ENCODE measurements around the gene CDKN2B-AS1.

The CDKN2B-AS1 gene

DNA sequence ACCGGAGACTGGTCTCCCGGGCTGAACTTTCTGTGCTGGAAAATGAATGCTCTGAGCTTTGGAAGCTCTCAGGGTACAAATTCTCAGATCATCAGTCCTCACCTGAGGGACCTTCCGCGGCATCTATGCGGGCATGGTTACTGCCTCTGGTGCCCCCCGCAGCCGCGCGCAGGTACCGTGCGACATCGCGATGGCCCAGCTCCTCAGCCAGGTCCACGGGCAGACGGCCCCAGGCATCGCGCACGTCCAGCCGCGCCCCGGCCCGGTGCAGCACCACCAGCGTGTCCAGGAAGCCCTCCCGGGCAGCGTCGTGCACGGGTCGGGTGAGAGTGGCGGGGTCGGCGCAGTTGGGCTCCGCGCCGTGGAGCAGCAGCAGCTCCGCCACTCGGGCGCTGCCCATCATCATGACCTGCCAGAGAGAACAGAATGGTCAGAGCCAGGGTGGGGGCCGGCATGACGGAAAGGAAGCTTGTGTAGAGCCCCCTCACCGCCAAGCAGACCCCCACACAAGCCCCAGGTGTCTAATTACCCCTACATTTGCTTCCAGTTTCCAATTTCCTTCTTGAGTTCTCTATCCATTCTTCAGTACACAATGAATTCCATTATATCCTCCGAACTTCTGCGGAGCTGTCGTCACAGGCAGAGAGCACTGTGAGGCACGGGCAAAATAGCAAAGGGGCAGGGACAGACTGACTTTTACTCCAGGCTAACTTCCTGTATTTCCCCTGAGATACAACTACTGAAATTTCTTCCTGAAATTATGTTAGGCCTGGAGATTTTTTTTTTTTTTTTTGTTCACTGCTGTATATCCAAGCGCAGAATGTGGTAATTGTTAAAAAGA lies 23.6 kb upstream of the CDKN2B-AS1 start:
- Mint-ChIP-seq H3K4me3 (no peak overlapping the region), H3K27ac (no peak overlapping the region)

DNA sequence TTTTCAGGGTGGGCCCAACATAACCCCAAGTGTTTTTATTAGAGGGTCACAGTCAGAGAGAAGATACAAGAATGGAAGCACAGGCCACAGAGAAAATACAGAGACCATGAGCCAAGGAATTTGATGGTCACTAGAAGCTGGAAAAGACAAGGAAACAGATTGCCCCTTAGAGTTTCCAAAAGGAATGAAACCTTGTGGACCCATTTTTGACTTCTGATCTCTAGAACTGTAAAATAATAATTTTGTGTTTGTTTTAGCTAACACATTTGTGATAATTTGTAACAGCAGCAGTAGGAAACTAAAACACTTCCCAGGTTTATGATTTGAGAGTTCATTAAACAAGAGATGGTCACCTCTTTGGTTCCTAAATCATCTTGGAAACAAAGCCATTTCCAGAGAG lies 22.2 kb upstream of the CDKN2B-AS1 start:
- Mint-ChIP-seq H3K27ac (no peak overlapping the region), H3K4me3 (no peak overlapping the region), H3K36me3 (peaks cover 7% of the 10 kb centered on the region)

More for the DNA sequence above, 23.6 kb upstream of the CDKN2B-AS1 start:
- Mint-ChIP-seq H3K27me3 (peaks cover 70% of the 10 kb centered on the region), H3K9me3 (peaks cover 23% of the 10 kb centered on the region), H3K4me1 (peaks cover 23% of the 10 kb centered on the region), H3K36me3 (peaks cover 10% of the 10 kb centered on the region)

GRCh38 chr9:21974343-21974721 lies 20.3 kb upstream of the CDKN2B-AS1 start:
- H3K4me3 Mint-ChIP-seq: peak overlapping the region; percentile 89
- H3K9me3 Mint-ChIP-seq: peaks cover 25% of the 10 kb centered on the region
- H3K27me3 Mint-ChIP-seq: peaks cover 71% of the 10 kb centered on the region
- peaks cover 16% of the 10 kb centered on the region for H3K4me1 Mint-ChIP-seq
- H3K36me3 Mint-ChIP-seq: peaks cover 2% of the 10 kb centered on the region
- peak overlapping the region; percentile 24 for H3K27ac Mint-ChIP-seq

More for the DNA sequence above, 22.2 kb upstream of the CDKN2B-AS1 start:
- Mint-ChIP-seq H3K27me3 (peaks cover 70% of the 10 kb centered on the region), H3K9me3 (peaks cover 17% of the 10 kb centered on the region), H3K4me1 (peaks cover 22% of the 10 kb centered on the region)

DNA sequence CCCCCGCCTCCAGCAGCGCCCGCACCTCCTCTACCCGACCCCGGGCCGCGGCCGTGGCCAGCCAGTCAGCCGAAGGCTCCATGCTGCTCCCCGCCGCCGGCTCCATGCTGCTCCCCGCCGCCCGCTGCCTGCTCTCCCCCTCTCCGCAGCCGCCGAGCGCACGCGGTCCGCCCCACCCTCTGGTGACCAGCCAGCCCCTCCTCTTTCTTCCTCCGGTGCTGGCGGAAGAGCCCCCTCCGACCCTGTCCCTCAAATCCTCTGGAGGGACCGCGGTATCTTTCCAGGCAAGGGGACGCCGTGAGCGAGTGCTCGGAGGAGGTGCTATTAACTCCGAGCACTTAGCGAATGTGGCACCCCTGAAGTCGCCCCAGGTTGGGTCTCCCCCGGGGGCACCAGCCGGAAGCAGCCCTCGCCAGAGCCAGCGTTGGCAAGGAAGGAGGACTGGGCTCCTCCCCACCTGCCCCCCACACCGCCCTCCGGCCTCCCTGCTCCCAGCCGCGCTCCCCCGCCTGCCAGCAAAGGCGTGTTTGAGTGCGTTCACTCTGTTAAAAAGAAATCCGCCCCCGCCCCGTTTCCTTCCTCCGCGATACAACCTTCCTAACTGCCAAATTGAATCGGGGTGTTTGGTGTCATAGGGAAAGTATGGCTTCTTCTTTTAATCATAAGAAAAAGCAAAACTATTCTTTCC lies 19.7 kb upstream of the CDKN2B-AS1 start:
- Mint-ChIP-seq H3K27me3 (peaks cover 72% of the 10 kb centered on the region), H3K36me3 (peaks cover 2% of the 10 kb centered on the region), H3K27ac (no peak overlapping the region), H3K4me1 (peaks cover 16% of the 10 kb centered on the region), H3K4me3 (peak overlapping the region; percentile 89), H3K9me3 (peaks cover 23% of the 10 kb centered on the region)

DNA sequence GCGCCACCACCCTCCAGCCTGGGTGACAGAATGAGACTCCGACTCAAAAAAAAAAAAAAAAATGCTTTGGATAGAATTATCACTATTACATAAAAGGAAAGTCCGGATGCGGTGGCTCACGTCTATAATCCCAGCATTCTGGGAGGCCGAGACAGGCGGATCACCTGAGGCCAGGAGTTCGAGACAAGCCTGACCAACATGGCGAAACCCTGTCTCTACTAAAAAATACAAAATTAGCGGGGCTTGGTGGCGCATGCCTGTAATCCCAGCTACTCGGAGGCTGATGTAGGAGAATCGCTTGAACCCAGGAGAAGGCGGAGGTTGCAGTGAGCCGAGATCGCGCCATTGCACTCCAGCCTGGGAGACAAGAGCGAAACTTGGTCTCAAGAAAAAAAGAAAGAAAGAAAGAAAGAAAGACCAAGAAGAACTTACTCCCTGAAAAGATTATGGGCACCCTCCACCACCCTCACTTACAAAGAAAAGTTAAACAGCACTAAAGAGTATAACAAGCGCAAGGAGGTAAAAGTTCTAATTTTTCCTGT lies 18.2 kb upstream of the CDKN2B-AS1 start:
- Mint-ChIP-seq H3K27me3 (peaks cover 64% of the 10 kb centered on the region), H3K27ac (no peak overlapping the region), H3K4me1 (peaks cover 16% of the 10 kb centered on the region), H3K9me3 (peaks cover 19% of the 10 kb centered on the region), H3K36me3 (no peaks in the 10 kb centered on the region), H3K4me3 (no peak overlapping the region)

- Mint-ChIP-seq H3K4me1 (no peaks in the 10 kb centered on the region), H3K4me3 (no peak overlapping the region), H3K27ac (no peak overlapping the region)
Measured at GRCh38 chr9:21982391-21982790, 12.2 kb upstream of the CDKN2B-AS1 start.

DNA sequence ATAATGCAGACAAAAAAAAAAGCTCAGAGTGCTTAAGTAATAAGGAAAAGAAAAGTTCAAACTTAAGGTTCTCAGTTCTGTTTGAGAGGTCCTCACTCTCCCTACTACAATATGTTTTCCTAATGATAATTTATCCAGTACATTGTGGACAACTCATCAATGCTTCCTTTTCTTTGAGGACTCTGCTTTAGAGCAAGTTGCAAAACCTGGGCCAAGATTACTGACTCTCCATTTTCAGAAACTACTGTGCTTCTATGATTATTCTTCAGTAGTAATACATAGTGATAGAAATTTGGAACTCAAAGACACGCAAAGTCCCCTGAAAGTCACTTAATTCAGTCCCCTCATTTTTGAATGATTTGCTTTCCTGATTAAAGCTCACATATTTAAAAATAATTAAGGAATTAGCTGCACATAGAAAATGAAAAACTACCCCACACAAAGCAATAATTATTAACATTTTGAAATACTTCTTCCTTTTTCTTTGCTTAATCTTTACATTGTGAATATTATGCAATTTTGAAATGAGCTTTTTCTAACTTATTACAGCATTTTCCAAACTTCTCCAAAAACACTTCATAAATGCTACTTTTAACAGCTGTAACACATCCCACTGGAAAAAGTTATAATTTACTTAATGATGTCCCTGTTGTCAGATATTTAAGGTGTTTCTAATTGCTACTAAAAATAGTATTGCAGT lies 11.6 kb upstream of the CDKN2B-AS1 start:
- Mint-ChIP-seq H3K4me1 (no peaks in the 10 kb centered on the region), H3K27ac (no peak overlapping the region), H3K27me3 (peaks cover 59% of the 10 kb centered on the region), H3K4me3 (no peak overlapping the region), H3K9me3 (peaks cover 9% of the 10 kb centered on the region), H3K36me3 (no peaks in the 10 kb centered on the region)

More at GRCh38 chr9:21982391-21982790, 12.2 kb upstream of the CDKN2B-AS1 start:
- no peaks in the 10 kb centered on the region for H3K36me3 Mint-ChIP-seq
- H3K27me3 Mint-ChIP-seq: peaks cover 59% of the 10 kb centered on the region
- peaks cover 14% of the 10 kb centered on the region for H3K9me3 Mint-ChIP-seq

DNA sequence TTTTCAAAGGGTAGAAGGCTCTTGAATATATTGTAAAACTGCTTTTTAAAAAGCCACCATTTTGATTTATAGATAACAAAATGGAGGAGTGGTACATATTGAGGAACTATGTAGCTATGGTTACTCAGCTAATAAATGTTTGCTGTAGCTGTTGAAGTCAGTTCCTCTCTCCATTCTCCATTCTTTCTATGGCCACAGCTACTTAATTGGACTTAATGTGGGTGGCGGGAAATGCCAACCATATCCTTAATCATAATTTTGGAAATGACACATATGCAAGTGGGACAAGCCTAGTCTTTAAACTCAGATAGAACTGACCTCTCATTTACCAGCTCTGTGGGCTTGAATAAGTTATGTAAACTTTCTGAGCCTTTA lies 11.0 kb upstream of the CDKN2B-AS1 start:
- H3K27ac Mint-ChIP-seq: no peak overlapping the region
- no peak overlapping the region for H3K4me3 Mint-ChIP-seq
- H3K4me1 Mint-ChIP-seq: no peaks in the 10 kb centered on the region
- no peaks in the 10 kb centered on the region for H3K36me3 Mint-ChIP-seq
- H3K27me3 Mint-ChIP-seq: peaks cover 60% of the 10 kb centered on the region
- H3K9me3 Mint-ChIP-seq: peaks cover 7% of the 10 kb centered on the region

- no peak overlapping the region for H3K4me3 Mint-ChIP-seq
- no peaks in the 10 kb centered on the region for H3K36me3 Mint-ChIP-seq
- peaks cover 58% of the 10 kb centered on the region for H3K27me3 Mint-ChIP-seq
- H3K4me1 Mint-ChIP-seq: no peaks in the 10 kb centered on the region
- no peak overlapping the region for H3K27ac Mint-ChIP-seq
- H3K9me3 Mint-ChIP-seq: peaks cover 2% of the 10 kb centered on the region
Measured at GRCh38 chr9:21984101-21984500, 10.5 kb upstream of the CDKN2B-AS1 start.

DNA sequence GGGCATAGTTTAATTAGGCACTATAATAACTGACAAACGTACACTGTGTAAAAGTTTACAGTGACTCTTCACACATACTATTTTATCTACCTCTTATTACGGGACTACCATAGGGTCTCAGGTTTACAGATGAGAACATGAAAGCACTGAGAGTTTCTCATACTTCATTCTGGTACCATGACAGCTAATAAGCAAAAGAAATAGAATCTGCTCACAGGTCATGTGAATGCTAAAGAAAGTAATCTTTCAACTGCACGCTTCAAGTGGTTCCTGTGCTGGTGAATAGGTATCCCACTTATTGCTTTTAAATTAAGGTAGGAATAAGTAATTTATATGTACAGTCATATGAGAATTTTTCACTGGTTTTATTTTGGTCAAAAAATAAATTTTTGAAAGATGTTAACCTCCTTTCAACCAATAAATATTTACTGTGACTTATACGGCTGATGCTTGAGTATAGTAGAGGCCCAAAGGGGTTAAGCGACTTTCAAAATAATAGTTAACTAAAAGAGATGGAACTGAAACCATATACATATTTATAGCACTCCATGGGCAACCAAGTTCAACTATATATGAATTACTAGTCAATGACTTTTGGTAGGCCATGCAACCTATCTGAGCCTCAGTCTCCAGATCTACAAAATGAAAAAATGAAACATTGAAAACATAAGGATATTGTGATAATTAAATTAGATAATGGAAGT lies 8.5 kb upstream of the CDKN2B-AS1 start:
- no peaks in the 10 kb centered on the region for H3K4me1 Mint-ChIP-seq
- peaks cover 2% of the 10 kb centered on the region for H3K36me3 Mint-ChIP-seq
- peaks cover 5% of the 10 kb centered on the region for H3K9me3 Mint-ChIP-seq
- no peak overlapping the region for H3K4me3 Mint-ChIP-seq
- no peak overlapping the region for H3K27ac Mint-ChIP-seq
- H3K27me3 Mint-ChIP-seq: peaks cover 60% of the 10 kb centered on the region

DNA sequence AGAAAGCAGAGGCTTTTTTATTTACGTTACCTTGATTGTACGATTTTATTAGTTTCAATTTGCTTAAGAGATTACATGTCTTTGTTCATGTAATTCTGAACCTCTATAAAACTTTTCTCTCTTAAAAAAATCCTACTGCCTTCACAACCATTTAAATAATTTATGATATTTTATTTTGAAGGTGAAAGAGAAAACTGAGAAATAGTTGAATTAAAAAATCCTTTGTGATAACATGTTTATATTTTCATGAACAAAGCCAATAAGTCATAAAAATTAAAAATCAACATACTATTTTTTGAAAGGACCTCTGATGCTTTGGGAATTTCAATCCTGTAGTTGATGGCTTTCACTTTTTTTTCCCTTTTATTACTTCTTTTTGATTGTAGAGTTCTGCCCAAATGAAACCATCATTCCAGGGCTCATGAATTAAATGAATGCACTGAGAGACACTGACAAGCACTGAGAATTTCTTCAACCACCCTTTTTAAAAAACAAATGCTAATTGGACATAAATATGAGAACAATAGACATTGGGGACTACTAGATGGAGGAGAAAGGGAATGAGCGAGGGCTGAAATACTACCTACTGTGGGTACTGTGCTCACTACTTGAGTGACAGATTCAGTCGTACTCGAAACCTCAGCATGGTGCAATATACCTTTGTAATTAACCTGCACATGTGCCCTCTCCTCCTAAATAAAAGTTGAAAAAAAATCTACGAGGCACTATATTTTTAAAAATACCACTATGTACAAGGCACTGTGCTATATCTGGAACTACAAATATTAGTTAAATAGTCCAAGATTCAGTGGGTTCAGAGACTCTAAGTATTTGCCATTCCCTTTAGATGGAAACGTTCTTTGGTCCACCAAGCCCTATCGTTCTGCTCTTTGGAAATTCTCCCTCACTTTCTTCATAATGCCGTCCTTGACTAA lies 6.3 kb upstream of the CDKN2B-AS1 start:
- Mint-ChIP-seq H3K4me3 (no peak overlapping the region), H3K27me3 (peaks cover 48% of the 10 kb centered on the region), H3K9me3 (peaks cover 5% of the 10 kb centered on the region), H3K27ac (no peak overlapping the region), H3K4me1 (peaks cover 2% of the 10 kb centered on the region), H3K36me3 (peaks cover 2% of the 10 kb centered on the region)

DNA sequence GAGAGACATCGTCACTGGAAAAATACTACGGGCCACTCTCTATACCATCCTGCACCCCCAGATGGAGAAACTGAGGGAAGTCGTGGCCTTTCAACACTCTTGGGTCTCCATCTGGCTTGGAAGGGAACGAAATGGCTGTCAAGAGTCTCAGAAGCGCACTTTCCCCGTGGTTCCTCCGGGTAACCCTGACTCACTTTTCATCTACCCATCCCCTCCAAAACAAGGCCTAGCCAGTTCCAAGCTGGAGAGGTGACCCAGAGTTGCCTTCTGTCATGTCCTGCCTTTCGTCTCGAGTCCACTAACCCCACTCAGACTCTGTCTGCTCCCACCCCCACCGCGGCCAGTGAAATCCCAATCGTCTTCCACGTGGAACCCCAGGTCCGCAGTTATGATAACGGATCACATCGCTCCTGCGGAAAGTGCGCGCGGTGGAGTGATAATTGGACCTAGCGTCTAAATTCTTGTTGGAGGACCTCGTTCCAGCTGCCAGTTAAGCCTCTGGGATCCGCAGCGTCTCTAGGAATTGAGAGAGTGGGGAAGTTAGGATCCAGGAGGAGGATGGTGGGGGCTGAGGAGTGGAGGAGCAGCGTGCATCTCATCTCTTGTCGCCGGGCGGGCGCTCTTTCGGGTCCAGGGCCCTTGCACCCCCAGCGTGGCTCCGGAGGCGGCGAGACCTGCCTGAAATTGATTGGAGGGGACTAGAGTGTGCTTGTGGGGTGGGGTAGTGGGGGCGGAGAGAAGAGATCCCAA lies 5.0 kb upstream of the CDKN2B-AS1 start:
- Mint-ChIP-seq H3K9me3 (peaks cover 5% of the 10 kb centered on the region), H3K4me3 (no peak overlapping the region), H3K4me1 (peaks cover 6% of the 10 kb centered on the region), H3K27me3 (peaks cover 39% of the 10 kb centered on the region), H3K27ac (peak overlapping the region; percentile 46), H3K36me3 (peaks cover 2% of the 10 kb centered on the region)

GRCh38 chr9:21991072-21991959 lies 3.3 kb upstream of the CDKN2B-AS1 start:
- no peak overlapping the region for H3K4me3 Mint-ChIP-seq
- H3K9me3 Mint-ChIP-seq: peaks cover 5% of the 10 kb centered on the region
- H3K4me1 Mint-ChIP-seq: peaks cover 11% of the 10 kb centered on the region
- H3K27me3 Mint-ChIP-seq: peaks cover 36% of the 10 kb centered on the region
- H3K27ac Mint-ChIP-seq: peak overlapping the region; percentile 23
- H3K36me3 Mint-ChIP-seq: peaks cover 2% of the 10 kb centered on the region
